Measurements from ENCODE around the gene SETD2.

DNA sequence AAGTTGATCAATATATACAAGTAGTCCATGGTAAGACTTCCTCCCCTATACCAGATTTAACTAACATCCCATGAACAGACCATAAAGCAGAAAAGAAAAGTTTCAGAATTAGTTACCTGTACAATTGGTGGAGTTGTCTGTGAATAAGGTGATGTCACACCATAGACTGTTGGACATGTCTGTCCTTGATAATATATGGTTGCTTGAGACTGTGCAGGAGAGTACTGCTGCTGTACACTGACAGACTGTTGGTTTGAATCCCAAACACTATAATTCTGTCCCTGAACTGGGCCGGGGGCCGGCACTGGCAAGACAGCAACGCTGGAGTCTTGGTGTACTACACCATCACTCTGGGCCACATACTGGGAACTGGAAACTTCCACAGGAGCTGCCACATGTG lies 107.2 kb downstream of the SETD2 start:
- TF ChIP-seq, protein P1, sequence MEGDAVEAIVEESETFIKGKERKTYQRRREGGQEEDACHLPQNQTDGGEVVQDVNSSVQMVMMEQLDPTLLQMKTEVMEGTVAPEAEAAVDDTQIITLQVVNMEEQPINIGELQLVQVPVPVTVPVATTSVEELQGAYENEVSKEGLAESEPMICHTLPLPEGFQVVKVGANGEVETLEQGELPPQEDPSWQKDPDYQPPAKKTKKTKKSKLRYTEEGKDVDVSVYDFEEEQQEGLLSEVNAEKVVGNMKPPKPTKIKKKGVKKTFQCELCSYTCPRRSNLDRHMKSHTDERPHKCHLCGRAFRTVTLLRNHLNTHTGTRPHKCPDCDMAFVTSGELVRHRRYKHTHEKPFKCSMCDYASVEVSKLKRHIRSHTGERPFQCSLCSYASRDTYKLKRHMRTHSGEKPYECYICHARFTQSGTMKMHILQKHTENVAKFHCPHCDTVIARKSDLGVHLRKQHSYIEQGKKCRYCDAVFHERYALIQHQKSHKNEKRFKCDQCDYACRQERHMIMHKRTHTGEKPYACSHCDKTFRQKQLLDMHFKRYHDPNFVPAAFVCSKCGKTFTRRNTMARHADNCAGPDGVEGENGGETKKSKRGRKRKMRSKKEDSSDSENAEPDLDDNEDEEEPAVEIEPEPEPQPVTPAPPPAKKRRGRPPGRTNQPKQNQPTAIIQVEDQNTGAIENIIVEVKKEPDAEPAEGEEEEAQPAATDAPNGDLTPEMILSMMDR (conservative IDR thresholded peaks at IDR 0.05; ENCODE audit: low read length): no peak
- no peak for TF ChIP-seq EZH2phosphoT487 (IDR thresholded peaks at IDR 0.05; ENCODE audit: borderline replicate concordance, low read depth, low read length)
